GM20000 (cell line): ENCODE measurements around the gene VWA3B.

Experiments used
- DNase-seq: peaks from one replicate; pipeline ENCODE4 v3.0.0; 2012; ENCODE audit warnings: low spot score
- CTCF ChIP-seq: IDR thresholded peaks from 2 replicates; pipeline ENCODE4 v1.5.1; 2012; ENCODE audit warnings: mild to moderate bottlenecking, control low read depth; ENCODE audit errors: extremely low read depth, missing control alignments

Gene VWA3B

DNA sequence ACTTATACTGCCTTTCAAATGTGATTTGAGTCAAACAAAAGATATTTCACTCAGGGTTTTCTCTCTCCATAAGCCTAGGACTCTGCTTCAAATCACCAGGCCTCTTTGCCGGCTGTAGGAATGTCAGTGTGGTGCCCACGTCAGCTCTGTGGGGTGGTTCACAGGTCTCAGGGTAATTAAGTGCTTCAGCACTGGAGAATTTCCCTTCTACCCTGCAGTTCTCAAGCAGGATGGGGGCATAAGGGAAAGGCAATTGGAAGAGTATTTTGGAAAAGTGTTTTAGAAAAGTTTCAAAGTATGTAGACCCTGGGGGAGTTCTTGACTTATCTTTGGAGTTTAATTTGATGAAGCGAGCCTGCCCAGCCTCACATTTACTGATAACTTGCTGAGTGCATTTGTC, 268.9 kb downstream of the VWA3B start:
- no peak for TF ChIP-seq CTCF
- DNase-seq, result no peak

- DNase-seq, result no peak
- TF ChIP-seq CTCF, result no peak
These were observed 269.8 kb downstream of the VWA3B start for GRCh38 chr2:98356729-98357128.

GRCh38 chr2:98357849-98358248, 270.9 kb downstream of the VWA3B start:
- TF ChIP-seq CTCF, result no peak
- DNase-seq, result no peak

- no peak for TF ChIP-seq CTCF
- DNase-seq, result no peak
These were observed 273.0 kb downstream of the VWA3B start for GRCh38 chr2:98359986-98360385.
